HG03066 (cell line): Measurements from ENCODE around the gene POLE2.
A peak's percentile ranks its signal among the peaks of the same experiment; 100 is the strongest.
"Not testable (repeated sequence)": the region's sequence is repeated elsewhere in the genome, so short reads cannot be mapped to it uniquely, and the experiment has no call there.

Source experiments
- ATAC-seq: cut with Tn5 transposase; IDR thresholded peaks from one replicate; pipeline ENCODE4 v1.9.1; 2021; ENCODE audit warnings: low read depth; ENCODE audit not compliant: unreplicated experiment

The POLE2 gene

DNA sequence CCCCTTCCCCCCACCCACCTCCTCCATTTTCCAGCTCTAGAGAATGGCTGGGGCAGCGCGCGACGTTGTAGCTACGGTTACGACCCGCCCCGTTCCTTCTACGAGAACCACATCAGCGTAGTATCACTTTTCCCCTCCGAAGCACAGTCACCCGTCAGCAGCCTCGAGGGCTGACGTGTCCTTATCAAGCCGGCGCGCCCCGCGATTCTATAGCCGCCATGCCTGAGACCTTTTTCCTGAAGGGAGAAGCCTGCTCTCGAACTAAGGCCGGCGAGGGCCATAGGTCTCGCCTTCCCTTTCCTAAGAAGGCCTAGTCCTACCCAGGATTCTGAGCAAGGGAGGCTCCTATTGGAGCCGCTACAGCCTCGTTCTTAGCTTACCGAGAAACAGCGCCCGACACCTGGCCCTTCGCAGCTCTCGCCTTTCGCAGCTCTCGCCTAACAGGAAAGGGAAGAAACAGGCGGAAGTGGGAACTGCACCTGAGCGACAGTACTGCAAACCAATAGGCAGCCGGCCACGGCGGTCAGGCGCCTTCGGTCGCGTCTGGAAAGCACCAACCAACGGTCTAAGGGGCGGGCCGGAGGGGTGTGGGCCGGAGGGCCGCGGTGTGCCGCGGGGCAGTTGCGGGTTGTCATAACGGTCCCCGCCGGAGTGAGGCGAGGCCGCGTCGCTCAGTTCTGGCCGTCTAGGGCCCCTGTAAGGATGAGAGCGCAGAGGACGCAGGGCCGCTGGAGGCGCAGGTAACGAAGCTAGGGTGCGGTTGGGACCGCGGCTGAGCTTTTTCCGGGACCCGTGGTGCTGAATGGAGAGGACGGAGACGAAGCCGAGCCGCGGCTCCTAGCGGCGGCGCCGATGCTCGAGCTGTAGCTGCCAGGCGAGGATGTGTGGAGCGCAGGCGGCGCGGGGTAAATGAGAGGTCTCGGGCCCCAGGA lies 67.6 kb downstream of the POLE2 start, which contains the start of the genes MGAT2 and RPL36AL:
MGAT2 (plus strand) TSS at position 618 of the 932 bp plus-strand sequence. CDS start 470 bp downstream, outside the sequence.
RPL36AL (minus strand) TSS at position 445 of the 932 bp plus-strand sequence. CDS start 1,522 bp downstream, outside the sequence.
- ATAC-seq, result peak; percentile 95

DNA sequence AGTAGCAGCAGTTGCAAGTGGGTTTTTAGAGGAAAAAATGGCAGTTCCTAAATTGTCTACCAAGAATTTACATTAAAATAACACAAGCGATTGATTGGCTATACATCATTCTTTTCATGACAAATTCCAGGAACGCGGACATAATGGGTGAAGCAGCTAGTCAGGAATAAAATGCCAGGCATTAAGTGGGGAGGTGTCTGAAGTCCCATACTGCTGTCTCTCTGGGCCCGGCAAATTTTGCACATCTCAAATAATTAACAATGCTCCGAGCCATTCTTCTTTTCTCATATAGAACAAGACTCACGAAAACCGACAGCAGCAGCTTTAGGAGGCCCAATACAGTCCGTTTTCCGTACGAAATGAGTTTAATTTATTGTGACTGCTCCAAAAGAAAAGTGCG lies 68.3 kb downstream of the POLE2 start:
- ATAC-seq, result no peak

DNA sequence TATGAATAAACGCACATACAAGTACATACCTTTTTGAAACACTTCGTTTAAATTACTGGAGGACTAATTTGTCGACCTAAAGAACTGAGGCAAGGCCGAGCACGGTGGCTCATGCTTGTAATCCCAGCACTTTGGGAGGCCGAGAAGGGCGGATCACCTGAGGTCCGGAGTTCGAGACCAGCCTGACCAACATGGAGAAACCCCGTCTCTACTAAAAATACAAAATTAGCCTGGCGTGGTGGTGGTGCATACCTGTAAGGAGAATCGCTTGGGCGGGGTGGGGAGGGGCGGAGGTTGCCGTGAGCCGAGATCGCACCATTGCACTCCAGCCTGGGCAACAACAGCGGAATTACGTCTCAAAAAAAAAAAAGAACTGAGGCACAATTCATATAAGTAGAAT lies 68.7 kb downstream of the POLE2 start:
- ATAC-seq, result not testable (repeated sequence)

DNA sequence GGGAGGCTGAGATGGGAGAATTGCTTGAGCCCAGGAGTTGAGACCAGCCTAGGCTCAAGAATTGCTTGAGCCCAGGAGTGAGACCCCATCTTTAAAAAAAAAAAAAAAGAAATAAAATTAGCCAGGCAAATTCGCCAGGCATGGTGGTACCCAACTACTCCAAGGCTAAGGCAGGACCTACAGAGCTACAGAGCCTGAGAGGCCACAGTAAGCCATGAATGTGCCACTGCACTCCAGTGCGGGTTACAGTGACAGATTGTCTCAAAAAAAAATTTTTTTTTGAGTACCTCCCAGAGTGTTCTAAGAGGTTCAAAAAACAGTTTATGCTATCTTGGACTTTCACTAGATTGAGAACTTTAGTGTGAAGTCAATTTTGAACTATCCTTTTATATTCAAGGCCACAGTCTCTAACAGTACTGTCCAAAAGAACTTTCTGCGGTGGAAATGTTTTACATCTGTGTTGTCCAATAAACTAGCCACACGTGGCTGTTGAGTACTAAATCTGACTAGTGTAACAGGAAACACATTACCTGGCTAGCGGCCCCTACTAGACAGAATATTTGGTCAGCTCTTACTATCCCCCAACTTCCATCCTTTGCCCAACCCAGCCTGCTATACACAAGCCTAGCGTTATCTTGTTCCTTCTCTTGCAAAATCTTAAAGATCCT lies 70.0 kb downstream of the POLE2 start:
- ATAC-seq, result no peak

DNA sequence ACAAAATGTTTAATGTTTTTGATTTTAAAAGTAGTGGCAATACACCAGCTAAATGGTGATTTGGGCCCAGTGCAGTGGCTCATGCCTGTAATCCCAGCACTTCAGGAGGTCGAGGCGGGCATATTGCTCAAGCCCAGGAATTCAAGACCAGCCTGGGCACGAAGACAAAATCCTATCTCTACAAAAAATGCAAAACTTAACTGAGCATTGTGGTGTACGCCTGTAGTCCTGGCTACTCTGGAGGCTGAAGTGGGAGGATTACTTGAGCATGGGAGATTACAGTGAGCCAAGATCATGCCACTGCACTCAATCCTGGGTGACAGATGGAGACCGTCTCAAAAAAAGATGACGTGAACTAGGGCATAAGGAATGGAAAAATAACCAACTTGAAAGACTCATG lies 72.2 kb downstream of the POLE2 start:
- no peak for ATAC-seq

DNA sequence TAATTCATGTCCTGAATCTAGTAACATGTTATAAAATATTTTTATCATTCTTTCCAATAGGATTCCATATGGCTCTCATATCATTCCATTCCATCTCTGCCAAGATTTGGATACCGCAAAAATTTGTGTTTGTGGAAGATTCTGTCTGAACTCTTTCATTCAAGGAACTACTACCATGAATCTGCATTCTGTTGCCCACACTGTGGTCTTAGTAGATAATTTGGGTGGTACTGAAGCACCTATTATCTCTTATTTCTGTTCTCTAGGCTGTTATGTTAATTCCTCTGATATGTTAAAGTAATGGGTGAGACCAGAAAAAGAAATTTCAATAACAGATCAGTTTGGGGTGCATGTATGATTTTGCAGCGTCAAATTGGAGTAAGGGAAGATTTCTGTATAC lies 73.8 kb downstream of the POLE2 start:
- ATAC-seq, result no peak

DNA sequence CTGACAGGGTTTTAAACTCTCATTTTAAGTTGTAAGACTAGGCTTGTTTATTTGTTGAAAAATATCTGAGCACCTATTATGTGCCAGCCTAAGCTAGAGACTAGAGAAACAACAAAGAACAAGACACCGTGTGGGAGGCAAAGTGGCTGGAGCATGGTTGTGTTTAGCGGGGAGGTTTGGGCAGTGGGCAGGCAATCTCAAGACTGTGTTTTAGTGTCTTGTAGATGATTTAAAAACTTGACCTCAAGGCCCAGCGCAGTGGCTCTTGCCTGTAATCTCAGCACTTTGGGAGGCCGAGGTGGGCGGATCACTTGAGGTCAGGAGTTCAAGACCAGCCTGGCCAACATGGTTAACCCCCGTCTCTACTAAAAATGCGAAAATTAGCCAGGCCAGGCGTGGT lies 75.3 kb downstream of the POLE2 start:
- no peak for ATAC-seq

DNA sequence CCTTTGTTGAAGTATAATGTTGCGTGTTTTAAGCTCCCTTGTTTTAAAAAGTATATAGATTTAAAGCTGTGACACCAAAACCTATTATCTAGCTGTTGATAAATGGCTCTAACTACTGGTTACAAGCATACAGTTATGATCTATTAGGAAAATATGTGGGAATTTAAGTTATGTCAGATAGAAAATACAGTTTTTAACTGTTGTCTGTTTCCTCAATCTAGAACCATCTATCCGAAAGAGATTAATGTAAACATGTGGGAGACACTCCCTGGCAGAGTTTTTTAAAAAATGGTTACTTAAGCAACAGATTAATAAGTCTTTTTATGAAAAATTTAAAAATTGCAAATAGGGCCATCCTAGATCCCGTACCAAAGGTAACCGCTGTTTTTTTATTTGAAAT lies 75.8 kb downstream of the POLE2 start:
- ATAC-seq, result no peak

DNA sequence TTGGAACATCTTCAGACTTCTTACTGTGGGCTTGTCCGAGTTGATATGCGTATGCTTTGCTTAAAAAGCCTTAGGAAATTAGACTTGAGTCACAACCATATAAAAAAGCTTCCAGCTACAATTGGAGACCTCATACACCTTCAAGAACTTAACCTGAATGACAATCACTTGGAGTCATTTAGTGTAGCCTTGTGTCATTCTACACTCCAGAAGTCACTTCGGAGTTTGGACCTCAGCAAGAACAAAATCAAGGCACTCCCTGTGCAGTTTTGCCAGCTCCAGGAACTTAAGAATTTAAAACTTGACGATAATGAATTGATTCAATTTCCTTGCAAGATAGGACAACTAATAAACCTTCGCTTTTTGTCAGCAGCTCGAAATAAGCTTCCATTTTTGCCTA lies 80.4 kb downstream of the POLE2 start:
- no peak for ATAC-seq

DNA sequence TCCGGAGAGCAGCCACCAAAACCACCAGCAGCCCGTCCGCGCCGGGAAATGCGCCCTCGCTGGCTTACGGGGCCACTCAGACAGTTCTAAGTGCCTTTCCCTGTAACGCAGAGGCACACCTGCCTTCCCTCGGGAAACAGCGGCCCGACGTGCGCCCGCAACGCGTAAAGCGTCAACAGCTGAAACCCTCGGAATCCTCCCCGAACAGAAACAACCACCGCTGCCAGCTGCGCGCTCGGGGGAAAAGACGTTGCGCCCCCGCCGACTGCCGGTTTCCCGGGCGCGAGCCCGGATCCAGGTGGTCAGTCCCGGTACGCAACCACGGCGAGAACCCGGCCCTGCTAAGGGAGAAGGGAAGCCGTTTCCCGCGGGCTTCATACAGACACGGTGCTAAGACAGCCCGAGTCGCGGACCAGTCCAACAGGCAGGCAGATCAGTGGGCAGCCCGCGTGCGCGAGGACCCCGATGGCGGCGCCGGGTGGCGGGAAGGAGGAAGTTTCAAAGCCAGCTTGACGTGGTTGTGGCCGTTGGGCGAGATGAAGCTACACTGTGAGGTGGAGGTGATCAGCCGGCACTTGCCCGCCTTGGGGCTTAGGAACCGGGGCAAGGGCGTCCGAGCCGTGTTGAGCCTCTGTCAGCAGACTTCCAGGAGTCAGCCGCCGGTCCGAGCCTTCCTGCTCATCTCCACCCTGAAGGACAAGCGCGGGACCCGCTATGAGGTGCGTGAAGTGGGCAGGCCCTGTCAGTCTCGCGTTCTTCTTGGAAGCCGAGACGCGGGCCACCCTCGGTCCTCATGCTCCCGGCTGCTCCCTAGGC lies 89.3 kb downstream of the POLE2 start, which contains the start of gene LRR1:
LRR1 (plus strand) TSS at position 456 of the 816 bp plus-strand sequence; CDS start at position 537, 81 bp downstream.
- ATAC-seq, result peak; percentile 46

DNA sequence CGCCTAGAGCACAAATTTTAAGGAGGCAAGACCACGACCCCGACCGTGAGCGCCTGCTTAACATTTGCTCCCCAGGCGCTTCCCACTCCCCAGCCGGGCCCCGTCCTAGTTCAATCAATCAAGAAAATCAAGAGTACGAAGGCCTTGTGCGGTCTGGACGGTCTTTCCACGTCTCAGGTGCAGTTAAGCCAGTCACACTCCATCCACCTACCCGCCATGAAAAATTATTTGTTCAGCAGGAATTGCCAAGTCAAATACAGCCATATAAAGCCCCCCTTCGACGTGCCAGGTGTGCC lies 89.9 kb downstream of the POLE2 start:
- ATAC-seq, result peak; percentile 1

DNA sequence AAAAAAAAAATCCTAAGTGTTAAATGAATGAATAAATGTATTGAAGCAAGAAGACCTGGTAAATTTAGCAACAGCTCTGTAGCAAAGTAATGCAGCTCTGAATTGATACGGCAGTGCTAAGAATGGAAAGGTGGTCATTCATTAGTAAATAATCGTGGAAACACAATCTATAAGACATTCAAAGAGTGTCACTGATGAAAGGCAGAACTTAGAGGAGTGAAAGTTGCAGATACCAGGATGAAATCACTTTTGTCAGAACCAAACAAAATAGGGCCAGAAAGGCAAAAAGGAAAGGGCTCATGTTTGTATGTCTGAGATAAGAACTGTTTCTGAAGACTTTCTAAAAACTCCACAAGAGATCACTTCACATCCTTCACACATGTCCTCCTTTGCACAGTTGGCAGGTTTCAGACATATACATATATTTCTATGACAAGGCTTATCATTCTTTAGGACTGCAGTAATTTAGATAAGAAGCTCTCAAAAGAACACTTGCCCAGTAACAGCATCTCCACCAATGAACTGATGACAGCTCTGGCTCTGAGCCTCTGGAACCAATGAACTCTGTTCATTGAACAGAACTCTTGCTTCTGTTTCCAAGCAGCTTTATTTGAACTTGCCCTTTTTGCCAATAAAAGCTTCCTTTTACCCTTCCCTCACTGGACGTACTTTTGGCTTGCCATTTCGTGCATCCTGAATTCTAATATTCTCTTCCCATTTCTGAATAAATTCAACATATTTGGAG lies 93.5 kb downstream of the POLE2 start:
- no peak for ATAC-seq
